ENCODE results near the gene CRYBA2. TPM values are rescaled to one million over a fixed set of nuclear protein-coding genes. Genes with fewer than 3 reads are reported as not detected.

Gene CRYBA2
- total RNA-seq, 1 experiment from 2014 or later, result not detected

DNA sequence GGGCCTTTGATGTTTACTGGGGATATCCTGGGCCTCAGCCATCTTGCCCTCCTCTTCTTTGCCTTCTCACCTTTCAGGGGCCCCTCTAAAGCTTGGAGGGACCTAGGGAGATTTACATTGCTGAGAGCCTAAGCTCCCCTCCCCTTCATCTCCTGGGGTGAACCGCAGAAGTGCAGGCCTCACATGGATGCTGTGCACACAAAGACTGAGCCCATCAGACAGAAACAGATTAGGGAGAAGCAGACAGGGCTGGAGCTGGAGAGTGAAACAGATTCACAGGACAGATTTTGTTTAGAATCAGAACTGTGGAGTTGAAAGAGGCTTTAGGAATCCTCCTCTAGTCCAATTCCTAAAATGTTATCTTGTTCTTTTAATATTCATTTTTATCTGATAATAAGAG, 37.2 kb downstream of the CRYBA2 start:
- DNase-seq (ENCODE audit: low spot score), result no peak

DNA sequence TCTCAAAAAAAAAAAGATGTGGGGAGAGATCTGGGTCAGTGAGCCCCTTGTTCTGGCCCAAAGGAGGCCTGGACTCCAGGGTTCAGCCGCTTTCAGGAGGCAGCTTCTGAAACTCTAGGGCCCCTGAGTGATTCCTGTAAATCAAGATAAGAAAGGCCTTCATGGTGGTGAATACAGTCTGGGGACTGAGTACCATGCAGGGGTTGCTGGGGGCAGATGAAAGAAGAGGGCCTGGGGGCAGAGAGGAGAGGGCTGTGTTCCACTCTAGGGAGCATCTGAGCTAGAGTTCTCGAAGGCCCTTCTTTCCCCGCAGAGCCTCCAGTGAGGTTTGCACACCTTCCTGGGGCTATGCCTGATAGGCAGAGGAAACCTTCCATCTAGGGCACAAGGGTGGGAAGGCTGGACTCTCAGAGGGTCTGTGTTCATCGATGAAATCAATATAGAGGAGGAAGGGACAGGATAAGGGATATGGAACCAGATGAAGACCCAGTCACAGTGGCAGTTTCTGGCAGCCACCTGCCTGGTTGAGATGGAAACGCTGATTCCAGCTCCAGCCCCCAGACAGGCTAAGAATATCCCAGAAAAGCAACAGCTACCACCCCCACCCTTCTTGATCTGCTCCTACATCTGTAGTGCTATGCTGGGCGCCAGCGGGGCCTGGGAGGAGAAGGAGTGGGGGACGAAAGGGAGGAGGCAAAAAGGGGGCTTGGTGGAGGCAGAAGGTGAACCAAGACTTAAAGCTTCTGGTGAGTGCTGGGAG, 38.5 kb downstream of the CRYBA2 start:
- DNase-seq (ENCODE audit: low spot score), result no peak

DNA sequence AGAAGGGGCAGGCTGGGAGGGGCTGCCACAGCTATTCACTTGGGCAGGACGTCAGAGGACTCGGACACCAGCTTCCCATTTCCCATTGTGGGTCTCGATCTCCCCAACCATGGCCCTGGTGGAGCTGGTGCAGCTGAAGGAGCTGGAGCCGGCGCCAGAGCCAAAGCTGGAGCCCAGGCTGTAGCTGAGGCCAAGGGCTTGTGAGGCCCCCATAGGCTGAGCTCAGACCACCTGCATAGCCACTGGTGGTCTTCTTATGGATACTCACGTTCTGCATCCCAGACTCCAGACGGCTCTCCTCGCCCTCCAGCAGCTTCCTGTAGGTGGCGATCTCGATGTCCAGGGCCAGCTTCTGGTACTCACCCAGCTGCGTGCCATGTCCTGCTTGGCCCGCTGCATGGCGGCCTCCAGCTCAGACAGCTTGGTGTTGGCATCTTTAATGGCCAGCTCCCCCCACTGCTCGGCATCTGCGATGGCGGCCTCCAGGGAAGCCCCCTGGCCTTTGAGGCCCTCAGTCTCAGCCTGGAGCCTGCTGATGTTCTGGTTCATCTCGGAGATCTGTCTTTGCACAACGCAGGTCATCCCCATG, 39.8 kb downstream of the CRYBA2 start:
- DNase-seq (ENCODE audit: low spot score), result no peak

DNA sequence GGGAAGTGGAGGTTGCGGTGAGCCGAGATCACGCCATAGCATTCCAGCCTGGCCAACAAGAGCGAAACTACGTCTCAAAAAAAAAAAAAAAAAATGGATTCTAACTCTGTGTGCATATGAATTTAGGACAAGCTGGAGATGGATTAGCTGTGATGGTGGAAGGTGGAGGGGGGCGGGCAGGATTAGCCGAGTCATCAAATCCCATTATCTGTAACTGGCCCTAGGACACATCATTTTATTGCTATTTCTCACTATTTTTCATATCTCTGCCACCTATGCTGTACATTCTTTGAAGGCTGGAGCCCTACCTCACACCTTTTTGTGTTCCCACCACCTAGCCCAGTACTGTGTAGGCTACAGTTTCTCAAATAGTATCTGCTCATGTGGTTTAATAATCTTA, 41.1 kb downstream of the CRYBA2 start:
- no peak for DNase-seq (ENCODE audit: low spot score)

DNA sequence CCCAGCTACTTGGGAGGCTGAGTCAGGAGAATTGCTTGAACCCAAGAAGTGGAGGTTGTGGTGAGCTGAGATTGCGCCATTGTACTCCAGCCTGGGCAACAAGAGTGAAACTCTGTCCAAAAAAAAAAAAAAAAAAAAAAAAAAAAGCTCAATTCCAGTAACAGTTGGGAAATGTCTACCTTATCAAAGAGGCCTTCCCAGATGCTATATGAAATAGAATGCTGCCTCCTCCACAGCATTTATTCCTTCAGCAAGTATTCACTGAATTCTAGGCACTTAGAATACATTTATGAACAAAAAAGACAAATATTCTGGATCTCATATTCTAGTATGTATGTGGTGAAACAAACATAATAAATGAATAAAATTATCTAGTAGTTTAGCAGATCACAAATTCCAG, 46.6 kb downstream of the CRYBA2 start:
- DNase-seq (ENCODE audit: low spot score), result no peak

DNA sequence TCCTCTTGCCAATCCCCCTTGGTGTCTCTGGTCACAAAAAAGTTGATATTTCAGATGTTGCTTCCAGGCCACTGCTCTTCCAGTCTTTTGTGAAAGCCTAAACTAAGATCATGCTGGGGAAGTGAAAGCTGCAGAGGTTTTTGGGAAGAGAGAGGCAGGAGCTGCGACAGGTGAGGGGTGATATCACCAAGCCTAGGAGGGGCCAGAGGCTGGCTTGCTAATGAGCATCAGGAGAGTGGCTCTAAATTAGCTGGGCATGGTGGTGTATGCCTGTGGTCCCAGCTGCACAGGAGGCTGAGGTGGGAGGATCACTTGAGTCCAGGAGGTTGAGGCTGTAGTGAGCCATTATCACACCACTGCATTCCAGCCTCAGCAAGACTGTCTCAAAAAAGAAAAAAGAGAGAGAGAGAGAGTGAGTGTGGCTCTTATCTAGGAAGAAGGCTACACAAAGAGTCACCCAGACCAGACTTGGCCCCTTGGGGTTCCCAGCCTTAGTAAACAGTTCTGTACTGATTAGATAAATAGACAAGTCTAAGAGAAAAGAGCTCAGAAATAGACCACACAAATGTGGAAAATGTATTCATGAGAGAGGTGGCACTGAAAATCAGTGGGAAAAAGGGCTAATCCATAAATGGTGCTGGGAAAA, 48.3 kb downstream of the CRYBA2 start:
- no peak for DNase-seq (ENCODE audit: low spot score)

Other genes starting within 250 kb of the CRYBA2 start
- gene CYP27A1, start 211.3 kb downstream of the CRYBA2 start, total RNA-seq (2014; rRNA removed; shearing (Covaris generic)), result 0.21 TPM in 1 of 2 replicates, not detected in the other
- not detected in 2 replicates for gene PRKAG3, start 161.6 kb downstream of the CRYBA2 start, total RNA-seq (2014; rRNA removed; shearing (Covaris generic))
- 0.21 and 2.1 TPM in 2 replicates for gene WNT6, start 133.6 kb downstream of the CRYBA2 start, total RNA-seq (2014; rRNA removed; shearing (Covaris generic))
- 0.12 TPM in 1 of 2 replicates, not detected in the other for gene WNT10A, start 112.6 kb downstream of the CRYBA2 start, total RNA-seq (2014; rRNA removed; shearing (Covaris generic))
- gene CDK5R2, start 33.8 kb downstream of the CRYBA2 start, total RNA-seq (2014; rRNA removed; shearing (Covaris generic)), result 0.45 and 0.75 TPM in 2 replicates
- not detected in 2 replicates for gene FEV, start 8.2 kb downstream of the CRYBA2 start, total RNA-seq (2014; rRNA removed; shearing (Covaris generic))
- gene CFAP65, start 48.1 kb upstream of the CRYBA2 start, total RNA-seq (2014; rRNA removed; shearing (Covaris generic)), result 0.10 TPM in 1 of 2 replicates, not detected in the other
- not detected in 2 replicates for gene IHH, start 67.5 kb upstream of the CRYBA2 start, total RNA-seq (2014; rRNA removed; shearing (Covaris generic))
- 20.9 and 27.4 TPM in 2 replicates for gene NHEJ1, start 167.4 kb upstream of the CRYBA2 start, total RNA-seq (2014; rRNA removed; shearing (Covaris generic))
- 0.12 TPM in 1 of 2 replicates, not detected in the other for gene SLC23A3, start 176.6 kb upstream of the CRYBA2 start, total RNA-seq (2014; rRNA removed; shearing (Covaris generic))
- 10.8 and 13.3 TPM in 2 replicates for gene CNPPD1, start 183.5 kb upstream of the CRYBA2 start, total RNA-seq (2014; rRNA removed; shearing (Covaris generic))
- gene RETREG2, start 184.9 kb upstream of the CRYBA2 start, total RNA-seq (2014; rRNA removed; shearing (Covaris generic)), result 52.8 and 53.3 TPM in 2 replicates
- 22.7 and 37.4 TPM in 2 replicates for gene ZFAND2B, start 213.4 kb upstream of the CRYBA2 start, total RNA-seq (2014; rRNA removed; shearing (Covaris generic))
- gene ABCB6, start 225.5 kb upstream of the CRYBA2 start, total RNA-seq (2014; rRNA removed; shearing (Covaris generic)), result 47.2 and 47.4 TPM in 2 replicates
- gene ATG9A, start 236.2 kb upstream of the CRYBA2 start, total RNA-seq (2014; rRNA removed; shearing (Covaris generic)), result 46.4 and 73.6 TPM in 2 replicates
- gene ANKZF1, start 236.4 kb upstream of the CRYBA2 start, total RNA-seq (2014; rRNA removed; shearing (Covaris generic)), result 9.2 and 17.2 TPM in 2 replicates